ENCODE measurements around the gene SLC36A1.

GRCh38 chr5:151454889-151455288, 7.5 kb downstream of the SLC36A1 start:
- TF ChIP-seq POLR2A (IDR thresholded peaks at IDR 0.05) (no peak), CTCF (IDR thresholded peaks at IDR 0.05) (no peak)

Data from heart left ventricle (tissue), 13 donors.